ENCODE data around the gene ATP7B. TPM values are rescaled to one million over a fixed set of nuclear protein-coding genes. Genes with fewer than 3 reads are reported as not detected.

Gene ATP7B
- total and polyA plus RNA-seq, 2 experiments from 2014 or later, result 2.2 to 12.8 TPM

GRCh38 chr13:51960766-51961165 lies 50.5 kb downstream of the ATP7B start (continued):
- TF ChIP-seq ZNF462 (CRISPR knock-in tag; IDR thresholded peaks at IDR 0.05), result no peak
- no peak for TF ChIP-seq ZNF331 (CRISPR knock-in tag; IDR thresholded peaks at IDR 0.05; ENCODE audit: low read depth)
- no peak for TF ChIP-seq POLR2AphosphoS5 (IDR thresholded peaks at IDR 0.05; ENCODE audit: low read depth)

GRCh38 chr13:51959773-51960172 lies 51.5 kb downstream of the ATP7B start:
- no peaks in the 10 kb centered on the region for H3K4me1 ChIP-seq (ENCODE audit: insufficient read depth)
- Mint-ChIP-seq H3K36me3 (ENCODE audit: low read depth) (no peaks in the 10 kb centered on the region), H3K27ac (no peak overlapping the region), H3K27me3 (ENCODE audit: insufficient read depth, low read depth, poor library complexity) (peaks cover 1% of the 10 kb centered on the region), H3K4me3 (no peak overlapping the region), H3K9me3 (no peaks in the 10 kb centered on the region), H3K4me1 (no peaks in the 10 kb centered on the region)
- no peaks in the 10 kb centered on the region for H3K27me3 ChIP-seq (ENCODE audit: insufficient read depth)
- H4K20me1 ChIP-seq (replicated peaks; ENCODE audit: insufficient read depth), result no peaks in the 10 kb centered on the region
- no peak overlapping the region for H2AFZ ChIP-seq
- no peaks in the 10 kb centered on the region for H3K9me2 ChIP-seq (ENCODE audit: insufficient read depth)
- ATAC-seq (peak; percentile 39; the same call in 1 of the 3 replicates), DNase-seq (ENCODE audit: low spot score) (peak; percentile 15)
- no peak for TF ChIP-seq JUNB (IDR thresholded peaks at IDR 0.05; ENCODE audit: unreplicated experiment)
- no peak for TF ChIP-seq STAT1 (IDR thresholded peaks at IDR 0.05; ENCODE audit: unreplicated experiment)
- no peak for TF ChIP-seq CREB1 (CRISPR knock-in tag; IDR thresholded peaks at IDR 0.05; ENCODE audit: low read depth)
- no peak for TF ChIP-seq POLR2AphosphoS5 (IDR thresholded peaks at IDR 0.05; ENCODE audit: low read depth)
- TF ChIP-seq EZH2phosphoT487 (IDR thresholded peaks at IDR 0.05; ENCODE audit: unreplicated experiment), result no peak
- TF ChIP-seq EZH2 (IDR thresholded peaks at IDR 0.05; ENCODE audit: low read depth, unreplicated experiment), result no peak
- no peak overlapping the region for H3K27ac ChIP-seq (ENCODE audit: low read depth)
- no peaks in the 10 kb centered on the region for H3K36me3 ChIP-seq (ENCODE audit: insufficient read depth)
- no peaks in the 10 kb centered on the region for H3K79me2 ChIP-seq (replicated peaks; ENCODE audit: insufficient read depth)
- no peaks in the 10 kb centered on the region for H3F3A ChIP-seq (replicated peaks; ENCODE audit: low read depth)
- no peak overlapping the region for H3K4me2 ChIP-seq
- H3K4me3 ChIP-seq, result no peak overlapping the region
